Activated CD8-positive, alpha-beta memory T cell treated with anti-CD3 and anti-CD28 coated beads, Interleukin-2, amount 50 U/mL, for 48 hours (primary cell): Measurements from ENCODE around the gene RAP1A.
"Not testable (repeated sequence)": the region's sequence is repeated elsewhere in the genome, so short reads cannot be mapped to it uniquely, and the experiment has no call there.

Experiments used
- DNase-seq: peaks from one replicate; pipeline ENCODE4 v3.0.0-alpha.2; 2020

RAP1A gene

GRCh38 chr1:111632771-111633170, 13.2 kb downstream of the RAP1A start:
- DNase-seq: not testable (repeated sequence)

GRCh38 chr1:111633736-111634247, 14.2 kb downstream of the RAP1A start:
- DNase-seq: no peak

GRCh38 chr1:111635324-111636009, 15.9 kb downstream of the RAP1A start:
- no peak for DNase-seq

DNA sequence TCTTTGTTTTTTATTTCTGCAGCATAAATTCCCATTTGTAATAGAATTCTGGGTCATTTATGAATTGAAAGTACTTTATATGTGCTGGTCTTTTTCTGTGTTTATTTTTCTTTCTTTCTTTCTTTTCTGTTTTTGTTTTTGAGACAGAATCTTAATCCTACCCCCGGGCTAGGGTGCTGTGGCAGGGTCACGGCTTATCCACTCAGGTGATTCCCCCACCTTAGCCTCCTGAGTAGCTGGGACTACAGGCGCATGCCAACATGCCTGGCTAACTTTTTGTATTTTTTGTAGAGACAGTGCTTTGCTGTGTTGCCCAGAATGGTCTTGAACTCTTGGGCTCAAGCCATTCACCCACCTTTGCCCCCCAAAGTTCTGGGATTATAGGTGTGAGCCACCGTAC, 18.7 kb downstream of the RAP1A start:
- no peak for DNase-seq

GRCh38 chr1:111639602-111640198, 20.1 kb downstream of the RAP1A start:
- DNase-seq: no peak

GRCh38 chr1:111643097-111643496, 23.5 kb downstream of the RAP1A start:
- no peak for DNase-seq

DNA sequence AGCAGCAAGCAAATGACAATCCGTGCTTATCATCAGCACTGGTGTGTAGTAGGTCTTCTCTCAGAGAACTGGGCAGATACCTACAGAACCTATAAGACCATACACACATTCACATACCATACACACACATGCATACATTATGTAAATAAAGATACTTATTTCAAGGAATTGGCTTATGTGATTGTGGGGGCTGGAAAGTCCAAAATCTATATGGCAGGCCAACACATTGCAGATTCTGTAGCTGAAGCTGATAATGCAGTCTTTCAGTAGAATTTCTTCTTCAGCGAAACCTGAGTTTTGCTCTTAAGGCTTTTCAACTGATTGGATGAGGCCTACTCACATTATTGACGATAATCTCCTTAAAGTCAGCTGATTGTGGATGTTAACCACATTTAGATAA, 24.1 kb downstream of the RAP1A start:
- no peak for DNase-seq

DNA sequence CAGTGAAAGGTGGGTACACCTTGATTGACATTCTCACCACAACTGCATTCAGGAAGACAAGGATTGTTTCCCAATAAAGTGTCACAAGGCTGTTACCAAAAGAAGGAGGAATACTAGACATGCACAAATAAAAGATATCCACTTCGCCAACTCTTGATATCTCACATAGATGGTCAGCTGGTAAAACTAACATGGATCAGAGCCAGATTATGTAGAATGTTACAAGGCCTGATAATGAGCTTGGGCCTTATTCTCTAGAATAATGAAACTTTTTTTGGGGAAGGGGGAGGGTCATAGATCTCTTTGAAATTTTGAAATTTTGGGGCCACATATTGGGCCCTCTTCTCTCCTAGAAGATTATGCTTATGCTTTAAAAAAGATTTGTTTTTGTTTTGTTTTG, 24.9 kb downstream of the RAP1A start:
- DNase-seq: no peak

- DNase-seq: no peak
These were observed 28.1 kb downstream of the RAP1A start for GRCh38 chr1:111647736-111648135.

DNA sequence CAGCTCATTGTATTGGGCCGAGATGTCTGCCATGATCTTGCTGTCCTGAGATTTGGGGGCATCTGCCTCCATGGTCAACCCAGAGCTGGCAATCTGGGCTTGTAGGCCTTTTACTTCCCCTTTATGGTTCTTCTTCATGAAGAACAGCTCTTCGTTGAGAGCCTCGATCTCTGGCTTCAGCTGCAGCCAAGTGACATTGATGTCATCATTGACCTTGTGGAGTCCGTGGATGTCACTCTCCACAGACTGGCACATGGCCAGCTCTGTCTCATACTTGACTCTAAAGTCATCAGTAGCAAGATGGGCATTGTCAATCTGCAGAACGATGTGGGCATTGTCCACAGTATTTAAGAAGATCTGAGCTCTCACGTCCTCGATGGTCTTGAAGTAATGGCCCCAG, 29.2 kb downstream of the RAP1A start:
- DNase-seq: no peak

DNA sequence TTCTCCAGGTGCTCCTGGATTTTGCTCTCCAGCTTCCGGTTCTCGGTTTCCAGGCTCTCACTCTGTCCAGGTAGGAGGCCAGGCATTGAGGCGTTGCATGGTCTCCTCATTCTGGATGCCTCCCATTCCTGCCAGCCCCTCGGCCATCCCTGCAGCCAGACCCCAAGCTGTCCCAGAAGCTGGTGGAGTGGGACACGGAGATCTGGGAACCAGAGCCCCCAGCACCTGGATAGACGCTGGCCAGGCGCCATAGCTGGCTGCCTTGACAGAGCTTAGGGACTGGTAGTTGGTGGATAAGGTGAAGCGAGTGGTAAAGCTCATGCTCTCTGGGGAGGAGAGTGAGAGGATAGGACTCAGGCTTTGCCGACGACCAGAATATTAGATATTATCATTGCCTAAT, 29.6 kb downstream of the RAP1A start:
- no peak for DNase-seq

DNA sequence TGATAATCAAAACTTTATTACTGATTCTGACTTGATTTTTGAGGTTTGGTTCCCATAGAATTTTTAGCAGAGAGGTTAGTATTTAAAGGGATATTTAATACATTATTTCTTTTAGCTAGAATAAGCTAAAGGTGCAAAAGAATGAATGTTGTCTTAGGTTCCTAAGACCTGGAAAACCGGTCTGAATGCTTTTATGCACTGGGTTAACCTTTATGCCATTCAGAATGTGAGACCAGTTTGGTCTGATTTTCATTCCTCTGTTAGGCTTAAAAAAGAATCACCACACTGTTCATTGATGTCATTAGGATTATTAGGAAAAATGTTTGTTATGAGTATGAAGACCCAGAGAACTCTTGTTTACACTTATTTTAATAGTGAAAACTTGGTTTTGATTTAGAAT, 30.1 kb downstream of the RAP1A start:
- no peak for DNase-seq

GRCh38 chr1:111653709-111654108, 34.1 kb downstream of the RAP1A start:
- no peak for DNase-seq

DNA sequence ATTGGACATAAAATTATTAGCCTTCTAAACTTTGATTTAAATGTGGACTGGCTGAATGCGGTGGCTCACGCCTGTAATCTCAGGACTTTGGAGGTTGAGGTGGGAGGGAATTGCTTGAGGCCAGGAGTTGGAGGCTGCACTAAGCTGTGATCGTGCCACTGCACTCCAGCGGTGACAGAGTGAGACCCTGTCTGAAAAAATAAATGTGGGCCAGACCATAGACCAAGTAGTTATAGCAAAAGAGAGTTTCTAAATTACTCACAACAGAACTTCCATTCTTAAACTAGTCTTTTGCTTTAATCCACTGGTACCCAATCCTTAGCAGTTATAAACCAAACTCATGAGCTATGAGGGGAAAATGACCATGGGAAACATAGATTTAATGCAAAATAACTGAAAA, 35.2 kb downstream of the RAP1A start:
- no peak for DNase-seq

GRCh38 chr1:111656086-111657017, 36.8 kb downstream of the RAP1A start:
- DNase-seq: no peak

DNA sequence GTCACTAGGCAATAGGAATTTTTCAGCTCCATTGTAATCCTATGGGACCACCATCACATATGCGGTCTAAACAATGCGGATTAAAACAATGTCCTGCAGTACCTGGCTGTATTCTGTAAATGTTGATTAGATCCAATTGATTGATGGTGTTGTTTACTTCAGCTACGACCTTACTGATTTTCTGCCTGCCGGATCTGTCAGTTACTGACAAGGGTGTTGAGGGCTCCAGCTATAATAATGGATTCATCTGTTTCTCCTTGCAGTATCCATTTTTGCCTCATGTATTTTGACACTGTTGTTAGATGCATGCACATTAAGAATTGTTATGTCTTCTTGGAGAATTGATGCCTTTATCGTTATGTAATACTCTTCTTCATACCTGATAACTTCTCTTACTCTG, 39.0 kb downstream of the RAP1A start:
- no peak for DNase-seq

DNA sequence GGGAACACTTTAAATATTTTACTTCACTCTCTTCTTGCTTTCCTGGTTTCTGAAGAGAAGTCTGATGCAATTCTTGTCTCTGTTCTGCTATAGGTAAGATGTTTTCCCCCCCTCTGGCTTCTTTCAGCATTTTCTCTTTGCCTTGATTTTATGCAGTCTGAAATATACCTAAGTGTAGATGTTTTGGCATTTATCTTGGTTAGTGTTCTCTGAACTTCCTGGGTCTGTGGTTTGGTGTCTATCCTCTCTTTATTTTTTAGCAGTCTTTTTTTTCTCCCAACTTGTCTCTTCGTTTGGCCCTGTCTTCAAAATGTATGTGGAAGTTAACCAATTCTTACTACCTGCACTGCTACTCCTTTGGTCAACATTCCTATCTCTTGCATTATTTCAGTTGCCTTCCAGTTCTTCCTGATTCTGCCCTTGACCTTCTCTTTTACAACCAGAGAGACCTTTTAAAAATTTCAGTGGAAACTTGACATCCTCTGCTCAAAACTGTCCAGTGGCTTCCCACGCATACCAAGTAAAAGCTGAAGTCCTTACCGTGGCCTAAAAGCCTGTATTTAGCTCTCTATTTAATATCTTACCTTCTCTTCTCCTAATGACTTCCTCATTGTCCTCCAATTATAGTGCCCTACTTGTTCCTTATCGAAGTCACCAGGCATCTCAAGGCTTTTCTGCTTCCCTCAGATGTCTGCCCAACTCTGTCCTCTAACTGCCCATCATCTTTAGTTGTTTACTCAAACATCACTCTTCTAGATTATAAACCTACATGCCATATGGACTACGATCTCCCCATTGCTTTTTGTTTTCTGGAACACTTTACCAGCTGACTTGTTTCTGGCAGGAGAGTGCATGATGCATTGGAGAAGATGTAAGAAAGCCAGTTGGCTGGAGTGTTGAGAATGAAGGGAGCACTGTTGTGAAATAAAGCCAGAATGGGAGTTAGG, 40.9 kb downstream of the RAP1A start:
- no peak for DNase-seq

DNA sequence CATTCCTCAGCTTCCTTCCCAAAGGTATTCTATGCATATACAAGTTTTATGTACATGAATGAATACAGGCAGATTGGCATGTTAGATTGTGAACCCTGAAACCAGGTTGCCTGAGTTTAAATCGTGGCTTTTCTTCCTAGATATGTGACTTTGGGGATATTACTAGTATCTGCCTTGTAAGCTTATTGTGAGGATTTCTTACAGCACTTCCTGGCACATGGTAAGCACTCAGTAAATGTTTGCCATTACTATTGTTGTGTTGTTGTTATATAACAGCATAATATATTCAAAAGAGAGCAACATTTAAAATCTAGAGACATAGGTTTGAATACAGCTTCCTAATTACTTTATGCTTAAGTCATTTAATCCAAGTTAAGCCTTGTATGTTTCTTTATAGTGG, 45.1 kb downstream of the RAP1A start:
- DNase-seq: no peak

- DNase-seq: no peak
These were observed 45.9 kb downstream of the RAP1A start for GRCh38 chr1:111665497-111665896.

DNA sequence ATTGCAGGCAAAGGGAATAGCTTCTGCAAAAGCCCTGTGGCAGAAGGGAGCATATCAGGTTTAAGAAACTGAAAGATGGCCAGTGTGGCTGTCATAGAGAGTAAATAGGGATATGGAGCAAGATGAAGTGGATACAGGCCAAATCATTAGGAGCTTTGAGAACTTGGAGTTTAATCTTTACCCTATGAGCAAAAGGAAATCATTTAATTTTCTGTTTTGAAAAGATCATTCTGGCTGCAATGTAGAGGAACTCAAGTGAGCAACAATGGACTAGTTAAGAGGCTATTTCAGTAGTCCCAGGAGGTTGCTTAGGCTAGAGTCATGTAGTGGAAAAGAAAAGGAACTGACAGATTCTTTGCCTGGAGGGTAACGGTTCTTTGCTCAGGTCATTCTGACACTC, 47.2 kb downstream of the RAP1A start:
- no peak for DNase-seq

- DNase-seq: no peak
These were observed 49.7 kb downstream of the RAP1A start for GRCh38 chr1:111669268-111669667.

- DNase-seq: no peak
These were observed 52.3 kb downstream of the RAP1A start for GRCh38 chr1:111671852-111672251.

GRCh38 chr1:111672331-111672730, 52.7 kb downstream of the RAP1A start:
- no peak for DNase-seq
